ENCODE measurements around the gene NANS. TPM values are rescaled to one million over a fixed set of nuclear protein-coding genes. Genes with fewer than 3 reads are reported as not detected.

The NANS gene
- total and polyA plus RNA-seq, 2 of the 13 experiments (the other 11 are each of a cell fraction or from before 2014, with no cell fraction given) = 86.9 to 203 TPM

DNA sequence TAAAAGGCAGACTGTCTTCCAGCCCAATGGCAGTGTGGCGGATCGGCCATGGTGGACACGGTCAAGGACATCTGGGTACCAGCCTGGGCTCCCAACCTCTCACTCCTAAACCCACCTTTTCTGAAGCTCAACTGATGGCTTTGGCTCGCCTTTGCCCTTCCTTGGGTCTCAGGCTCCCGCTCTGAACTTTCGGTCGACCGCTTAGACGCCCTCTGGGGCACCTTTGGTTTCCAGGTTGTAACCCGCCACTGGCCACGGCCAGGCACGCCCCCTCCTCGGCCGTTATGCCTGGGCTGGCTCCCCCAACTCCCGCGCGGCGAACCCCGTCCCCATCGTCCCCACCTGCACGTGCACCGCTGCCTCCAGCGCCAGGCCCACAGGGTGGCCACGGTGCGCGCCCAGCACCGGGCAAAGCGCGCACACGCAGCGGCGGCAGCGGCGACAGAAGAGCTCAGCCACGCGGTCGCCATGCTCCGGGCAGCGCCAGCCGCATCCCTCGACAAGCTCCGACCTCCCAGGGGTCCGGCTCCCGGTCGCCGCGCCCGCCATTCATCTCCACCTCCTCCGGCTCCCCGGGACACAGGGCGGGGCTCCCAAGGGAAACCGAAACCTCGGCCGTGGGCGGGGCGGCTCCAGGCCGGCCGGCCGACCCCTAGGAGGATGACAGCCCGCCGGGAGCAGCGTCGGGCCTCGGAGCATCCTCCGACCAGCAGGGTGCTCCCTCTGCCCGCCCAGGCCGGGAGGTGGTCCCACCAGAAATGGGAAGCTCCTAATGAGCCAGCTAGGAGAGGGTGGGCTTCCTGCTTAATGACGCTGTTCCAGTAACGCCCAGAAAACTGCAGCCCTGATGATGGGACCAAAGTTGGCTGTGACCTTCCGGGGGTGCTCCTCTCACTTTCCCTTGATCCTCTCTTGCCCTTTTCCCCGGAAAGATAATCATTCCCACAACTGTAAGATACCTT is 62.4 kb downstream of the NANS start, which contains the start of gene TRIM14 (continued):
- TF ChIP-seq, protein P1, sequence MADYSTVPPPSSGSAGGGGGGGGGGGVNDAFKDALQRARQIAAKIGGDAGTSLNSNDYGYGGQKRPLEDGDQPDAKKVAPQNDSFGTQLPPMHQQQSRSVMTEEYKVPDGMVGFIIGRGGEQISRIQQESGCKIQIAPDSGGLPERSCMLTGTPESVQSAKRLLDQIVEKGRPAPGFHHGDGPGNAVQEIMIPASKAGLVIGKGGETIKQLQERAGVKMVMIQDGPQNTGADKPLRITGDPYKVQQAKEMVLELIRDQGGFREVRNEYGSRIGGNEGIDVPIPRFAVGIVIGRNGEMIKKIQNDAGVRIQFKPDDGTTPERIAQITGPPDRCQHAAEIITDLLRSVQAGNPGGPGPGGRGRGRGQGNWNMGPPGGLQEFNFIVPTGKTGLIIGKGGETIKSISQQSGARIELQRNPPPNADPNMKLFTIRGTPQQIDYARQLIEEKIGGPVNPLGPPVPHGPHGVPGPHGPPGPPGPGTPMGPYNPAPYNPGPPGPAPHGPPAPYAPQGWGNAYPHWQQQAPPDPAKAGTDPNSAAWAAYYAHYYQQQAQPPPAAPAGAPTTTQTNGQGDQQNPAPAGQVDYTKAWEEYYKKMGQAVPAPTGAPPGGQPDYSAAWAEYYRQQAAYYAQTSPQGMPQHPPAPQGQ (CRISPR knock-in tag; IDR thresholded peaks at IDR 0.05; ENCODE audit: borderline replicate concordance) = no peak
- no peak for TF ChIP-seq ZNF17 (CRISPR knock-in tag; IDR thresholded peaks at IDR 0.05)
- peak; percentile 65 for TF ChIP-seq ZSCAN25 (CRISPR knock-in tag; IDR thresholded peaks at IDR 0.05)
- TF ChIP-seq, protein P2, sequence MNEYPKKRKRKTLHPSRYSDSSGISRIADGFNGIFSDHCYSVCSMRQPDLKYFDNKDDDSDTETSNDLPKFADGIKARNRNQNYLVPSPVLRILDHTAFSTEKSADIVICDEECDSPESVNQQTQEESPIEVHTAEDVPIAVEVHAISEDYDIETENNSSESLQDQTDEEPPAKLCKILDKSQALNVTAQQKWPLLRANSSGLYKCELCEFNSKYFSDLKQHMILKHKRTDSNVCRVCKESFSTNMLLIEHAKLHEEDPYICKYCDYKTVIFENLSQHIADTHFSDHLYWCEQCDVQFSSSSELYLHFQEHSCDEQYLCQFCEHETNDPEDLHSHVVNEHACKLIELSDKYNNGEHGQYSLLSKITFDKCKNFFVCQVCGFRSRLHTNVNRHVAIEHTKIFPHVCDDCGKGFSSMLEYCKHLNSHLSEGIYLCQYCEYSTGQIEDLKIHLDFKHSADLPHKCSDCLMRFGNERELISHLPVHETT (CRISPR knock-in tag; conservative IDR thresholded peaks at IDR 0.05) = 0 out of 2 replicates have a peak, but pooled peaks have one; percentile 23
- TF ChIP-seq TMF1 (CRISPR knock-in tag; IDR thresholded peaks at IDR 0.05; ENCODE audit: low read depth) = 0 out of 2 replicates have a peak, but pooled peaks have one; percentile 49
- TF ChIP-seq, protein P3, sequence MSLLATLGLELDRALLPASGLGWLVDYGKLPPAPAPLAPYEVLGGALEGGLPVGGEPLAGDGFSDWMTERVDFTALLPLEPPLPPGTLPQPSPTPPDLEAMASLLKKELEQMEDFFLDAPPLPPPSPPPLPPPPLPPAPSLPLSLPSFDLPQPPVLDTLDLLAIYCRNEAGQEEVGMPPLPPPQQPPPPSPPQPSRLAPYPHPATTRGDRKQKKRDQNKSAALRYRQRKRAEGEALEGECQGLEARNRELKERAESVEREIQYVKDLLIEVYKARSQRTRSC (CRISPR knock-in tag; IDR thresholded peaks at IDR 0.05; ENCODE audit: low read depth) = no peak
- TF ChIP-seq ARHGAP35 (CRISPR knock-in tag; IDR thresholded peaks at IDR 0.05; ENCODE audit: borderline replicate concordance) = no peak
- 0 out of 2 replicates have a peak, but pooled peaks have one; percentile 63 for TF ChIP-seq ZNF30 (CRISPR knock-in tag; IDR thresholded peaks at IDR 0.05)
- no peak for TF ChIP-seq RARA (CRISPR knock-in tag; IDR thresholded peaks at IDR 0.05)
- no peak for TF ChIP-seq MAF1 (CRISPR knock-in tag; IDR thresholded peaks at IDR 0.05; ENCODE audit: borderline replicate concordance)
- TF ChIP-seq RELA (CRISPR knock-in tag; IDR thresholded peaks at IDR 0.05) = no peak
- TF ChIP-seq, protein P4, sequence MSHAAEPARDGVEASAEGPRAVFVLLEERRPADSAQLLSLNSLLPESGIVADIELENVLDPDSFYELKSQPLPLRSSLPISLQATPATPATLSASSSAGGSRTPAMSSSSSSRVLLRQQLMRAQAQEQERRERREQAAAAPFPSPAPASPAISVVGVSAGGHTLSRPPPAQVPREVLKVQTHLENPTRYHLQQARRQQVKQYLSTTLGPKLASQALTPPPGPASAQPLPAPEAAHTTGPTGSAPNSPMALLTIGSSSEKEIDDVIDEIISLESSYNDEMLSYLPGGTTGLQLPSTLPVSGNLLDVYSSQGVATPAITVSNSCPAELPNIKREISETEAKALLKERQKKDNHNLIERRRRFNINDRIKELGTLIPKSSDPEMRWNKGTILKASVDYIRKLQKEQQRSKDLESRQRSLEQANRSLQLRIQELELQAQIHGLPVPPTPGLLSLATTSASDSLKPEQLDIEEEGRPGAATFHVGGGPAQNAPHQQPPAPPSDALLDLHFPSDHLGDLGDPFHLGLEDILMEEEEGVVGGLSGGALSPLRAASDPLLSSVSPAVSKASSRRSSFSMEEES (CRISPR knock-in tag; IDR thresholded peaks at IDR 0.05) = 0 out of 2 replicates have a peak, but pooled peaks have one; percentile 7
- 0 out of 2 replicates have a peak, but pooled peaks have one; percentile 6 for TF ChIP-seq NCOA1 (CRISPR knock-in tag; IDR thresholded peaks at IDR 0.05)
- no peak for TF ChIP-seq SYNCRIP (IDR thresholded peaks at IDR 0.05; ENCODE audit: insufficient read depth, low read depth, low read length)
- no peak for TF ChIP-seq ZNF317 (CRISPR knock-in tag; IDR thresholded peaks at IDR 0.05)
- TF ChIP-seq KDM2A (CRISPR knock-in tag; IDR thresholded peaks at IDR 0.05; ENCODE audit: borderline replicate concordance, low read depth) = peak; percentile 59; the same call in 1 of the 2 replicates
- TF ChIP-seq, protein P5, sequence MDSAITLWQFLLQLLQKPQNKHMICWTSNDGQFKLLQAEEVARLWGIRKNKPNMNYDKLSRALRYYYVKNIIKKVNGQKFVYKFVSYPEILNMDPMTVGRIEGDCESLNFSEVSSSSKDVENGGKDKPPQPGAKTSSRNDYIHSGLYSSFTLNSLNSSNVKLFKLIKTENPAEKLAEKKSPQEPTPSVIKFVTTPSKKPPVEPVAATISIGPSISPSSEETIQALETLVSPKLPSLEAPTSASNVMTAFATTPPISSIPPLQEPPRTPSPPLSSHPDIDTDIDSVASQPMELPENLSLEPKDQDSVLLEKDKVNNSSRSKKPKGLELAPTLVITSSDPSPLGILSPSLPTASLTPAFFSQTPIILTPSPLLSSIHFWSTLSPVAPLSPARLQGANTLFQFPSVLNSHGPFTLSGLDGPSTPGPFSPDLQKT (CRISPR knock-in tag; IDR thresholded peaks at IDR 0.05; ENCODE audit: borderline replicate concordance) = no peak
- peak; percentile 44; the same call in 1 of the 2 replicates for TF ChIP-seq ZNF850 (CRISPR knock-in tag; conservative IDR thresholded peaks at IDR 0.05)
- TF ChIP-seq CEBPB (IDR thresholded peaks at IDR 0.05; ENCODE audit: borderline replicate concordance, low read depth, low read length) = no peak
- no peak for TF ChIP-seq ZNF780A (CRISPR knock-in tag; IDR thresholded peaks at IDR 0.05)
- no peak for TF ChIP-seq ZNF451 (CRISPR knock-in tag; IDR thresholded peaks at IDR 0.05)

All from HepG2 (cell line).